Endodermal cell (in vitro differentiated cells): ENCODE measurements around the gene KRT75. TPM values are rescaled to one million over a fixed set of nuclear protein-coding genes. Genes with fewer than 3 reads are reported as not detected.

Experiments used
- DNase-seq: peaks from one replicate; pipeline ENCODE4 v3.0.0-alpha.2; 2017
- H3K27ac ChIP-seq: 2 replicates; pipeline ENCODE4 v1.5.1; 2013; ENCODE audit warnings: mild to moderate bottlenecking, low read depth, low read length, moderate library complexity
- H3K27me3 ChIP-seq: 2 replicates; pipeline ENCODE4 v1.6.1; 2013; ENCODE audit warnings: mild to moderate bottlenecking, low read length, moderate library complexity; ENCODE audit not compliant: insufficient read depth, control insufficient read depth, poor library complexity, severe bottlenecking
- H3K36me3 ChIP-seq: 2 replicates; pipeline ENCODE4 v1.7.0; 2013; ENCODE audit warnings: mild to moderate bottlenecking, low read length, moderate library complexity; ENCODE audit not compliant: control insufficient read depth, insufficient read depth
- H3K4me1 ChIP-seq: one replicate; pipeline ENCODE4 v1.7.0; 2013; ENCODE audit warnings: low read length; ENCODE audit not compliant: control insufficient read depth, insufficient read depth
- H3K4me3 ChIP-seq: 2 replicates; pipeline ENCODE4 v1.5.1; 2013; ENCODE audit warnings: mild to moderate bottlenecking, low read length, moderate library complexity
- H3K9ac ChIP-seq: 2 replicates; pipeline ENCODE4 v1.6.1; 2013; ENCODE audit warnings: mild to moderate bottlenecking, low read length, moderate library complexity; ENCODE audit not compliant: poor library complexity, severe bottlenecking; ENCODE audit errors: extremely low read depth
- H3K9me3 ChIP-seq: 2 replicates; pipeline ENCODE4 v1.6.1; 2013; ENCODE audit warnings: mild to moderate bottlenecking, low read length, moderate library complexity; ENCODE audit not compliant: control insufficient read depth
- H3K27ac Mint-ChIP-seq: 2 replicates; pipeline ENCODE4 v1.8.0; 2020; ENCODE audit warnings: mixed read lengths
- H3K27me3 Mint-ChIP-seq: 2 replicates; pipeline ENCODE4 v1.8.0; 2021; ENCODE audit warnings: mild to moderate bottlenecking, mixed read lengths; ENCODE audit not compliant: insufficient read depth
- H3K36me3 Mint-ChIP-seq: 2 replicates; pipeline ENCODE4 v1.8.0; 2020; ENCODE audit warnings: low read depth, mixed read lengths
- H3K4me1 Mint-ChIP-seq: 2 replicates; pipeline ENCODE4 v1.8.0; 2020; ENCODE audit warnings: mixed read lengths
- H3K4me3 Mint-ChIP-seq: 2 replicates; pipeline ENCODE4 v1.8.0; 2020; ENCODE audit warnings: mild to moderate bottlenecking, moderate library complexity, mixed read lengths
- H3K9me3 Mint-ChIP-seq: 2 replicates; pipeline ENCODE4 v1.8.0; 2020; ENCODE audit warnings: mild to moderate bottlenecking, mixed read lengths
- CTCF ChIP-seq: fragments of 200-600 bp; sonication (generic); conservative IDR thresholded peaks from 2 replicates; pipeline ENCODE4 v1.5.0; 2021; ENCODE audit warnings: antibody characterized with exemption, mild to moderate bottlenecking
- WGBS, 2 experiments: methylation state at CpG; one replicate each; pipeline versions ENCODE4 v1.1.5 to v1.1.7; 2013; ENCODE audit warnings: missing lambda C conversion rate in 2 of 2, mixed read lengths in 1 of 2; ENCODE audit not compliant: insufficient coverage in 1 of 2, insufficient read length in 1 of 2; 5-methylcytosine and 5-hydroxymethylcytosine counted together
- total RNA-seq, 2 donors: library from RNA; stranded (reverse); fragmentation: NEBNext Ultra II Directional in 1 of 2; extraction: Animal tissue kit (Norgen Biotek cat#: 25700) in 1 of 2; gene quantifications; 2 replicates in 1 of 2; 3 replicates in 1 of 2; pipeline ENCODE4 v1.2.1, GENCODE V29; 2021

KRT75 gene
- total RNA-seq, 2 donors from 2014 or later: not detected

DNA sequence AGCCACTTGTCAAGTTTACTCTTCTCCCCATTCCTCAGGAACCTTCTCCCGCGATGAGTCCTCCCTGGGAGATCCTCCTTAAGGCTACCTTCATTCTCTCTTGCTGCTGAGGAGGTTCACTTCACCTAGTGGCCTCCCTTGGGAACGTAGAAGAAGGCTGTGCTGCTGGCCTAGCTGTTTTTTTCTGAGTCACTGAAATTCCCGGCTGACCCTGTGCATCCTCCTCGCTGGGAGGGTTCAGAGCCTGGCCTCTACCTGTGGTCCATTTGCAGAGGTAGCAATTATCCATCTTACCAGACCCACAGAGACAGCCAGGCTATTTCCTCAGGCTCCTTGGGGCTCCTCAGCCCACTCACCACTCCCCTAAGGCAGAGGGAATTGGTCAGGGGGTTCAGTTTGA lies 32.6 kb downstream of the KRT75 start:
- Histone ChIP-seq H3K9ac (no peak overlapping the region), H3K27me3 (no peaks in the 10 kb centered on the region), H3K27ac (no peak overlapping the region), H3K4me1 (no peaks in the 10 kb centered on the region), H3K9me3 (no peaks in the 10 kb centered on the region), H3K4me3 (no peak overlapping the region), H3K36me3 (no peaks in the 10 kb centered on the region)
- Mint-ChIP-seq H3K36me3 (no peaks in the 10 kb centered on the region), H3K9me3 (no peaks in the 10 kb centered on the region), H3K4me1 (peaks cover 12% of the 10 kb centered on the region), H3K27ac (no peak overlapping the region), H3K4me3 (no peak overlapping the region), H3K27me3 (peaks cover 12% of the 10 kb centered on the region)
- no peak for TF ChIP-seq CTCF
- 82 to 87% methylated on average over 5 of the region's 5 CpGs for WGBS, 2 experiments
- no peak for DNase-seq

DNA sequence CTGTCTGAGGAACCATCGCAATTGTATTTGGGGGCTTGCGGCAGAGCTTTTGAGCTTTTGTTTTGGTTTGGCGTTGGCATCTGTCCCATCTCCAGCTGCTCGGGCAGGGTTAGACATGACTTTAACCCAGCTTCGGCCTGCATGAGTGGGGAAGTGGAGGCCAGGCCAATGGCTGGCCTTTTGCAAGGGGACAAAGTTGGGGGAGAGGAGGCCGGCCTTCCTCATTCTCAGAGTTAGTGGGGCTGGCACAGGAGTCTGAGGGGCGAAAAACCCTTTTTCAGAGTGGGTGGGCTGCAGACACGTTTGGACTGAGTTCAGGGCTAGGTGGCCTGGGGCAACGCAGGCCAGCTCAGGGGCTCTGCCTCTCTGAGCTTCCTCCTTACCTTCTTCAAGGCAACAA lies 33.3 kb downstream of the KRT75 start:
- no peak overlapping the region for H3K4me3 Mint-ChIP-seq
- WGBS, 2 experiments: 89 to 96% methylated on average over 5 to 9 of the region's 9 CpGs
- no peaks in the 10 kb centered on the region for H3K9me3 ChIP-seq
- no peak for TF ChIP-seq CTCF
- no peaks in the 10 kb centered on the region for H3K36me3 Mint-ChIP-seq
- no peak for DNase-seq
- H3K36me3 ChIP-seq: no peaks in the 10 kb centered on the region
- H3K4me3 ChIP-seq: no peak overlapping the region
- H3K9me3 Mint-ChIP-seq: no peaks in the 10 kb centered on the region
- H3K9ac ChIP-seq: no peak overlapping the region
- H3K27ac ChIP-seq: no peak overlapping the region
- peaks cover 12% of the 10 kb centered on the region for H3K27me3 Mint-ChIP-seq
- H3K27ac Mint-ChIP-seq: no peak overlapping the region
- no peaks in the 10 kb centered on the region for H3K27me3 ChIP-seq
- H3K4me1 ChIP-seq: no peaks in the 10 kb centered on the region
- peaks cover 12% of the 10 kb centered on the region for H3K4me1 Mint-ChIP-seq

DNA sequence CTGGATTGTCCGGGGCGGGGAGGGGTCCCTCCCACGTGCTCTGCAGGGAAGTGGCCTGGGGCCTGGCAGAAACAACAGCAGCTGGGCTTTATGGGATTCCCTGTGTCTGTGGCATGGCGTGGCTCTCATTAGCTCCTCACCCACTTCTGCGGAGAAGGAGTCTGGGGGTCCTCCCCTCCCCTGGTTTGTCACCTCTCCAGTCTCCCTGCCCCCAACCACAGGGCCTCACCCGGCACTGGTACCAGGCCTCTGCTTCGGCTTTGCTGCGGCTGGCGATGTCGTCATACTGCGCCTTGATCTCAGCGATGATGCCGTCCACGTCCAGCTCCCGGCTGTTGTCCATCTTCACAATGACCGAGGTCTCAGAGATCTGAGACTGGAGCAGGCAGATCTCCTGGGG lies 34.4 kb downstream of the KRT75 start:
- H3K27me3 Mint-ChIP-seq: peaks cover 13% of the 10 kb centered on the region

More for the DNA sequence above, 34.4 kb downstream of the KRT75 start:
- Histone ChIP-seq H3K27me3 (no peaks in the 10 kb centered on the region), H3K4me1 (no peaks in the 10 kb centered on the region), H3K9me3 (no peaks in the 10 kb centered on the region), H3K27ac (no peak overlapping the region), H3K4me3 (no peak overlapping the region), H3K9ac (no peak overlapping the region), H3K36me3 (no peaks in the 10 kb centered on the region)
- peak overlapping the region; percentile 19 for H3K27ac Mint-ChIP-seq
- peaks cover 12% of the 10 kb centered on the region for H3K4me1 Mint-ChIP-seq
- no peaks in the 10 kb centered on the region for H3K36me3 Mint-ChIP-seq
- no peak for DNase-seq
- no peak overlapping the region for H3K4me3 Mint-ChIP-seq
- no peak for TF ChIP-seq CTCF
- WGBS, 2 experiments: 90 to 94% methylated on average over 14 to 16 of the region's 16 CpGs
- H3K9me3 Mint-ChIP-seq: no peaks in the 10 kb centered on the region
